Mesothelial cell of epicardium (in vitro differentiated cells): ENCODE data around the gene ARL5C. TPM values are rescaled to one million over a fixed set of nuclear protein-coding genes. Genes with fewer than 3 reads are reported as not detected.

Experiments
- DNase-seq, 2 experiments: peaks; one replicate each; pipeline ENCODE4 v3.0.0; 2021; ENCODE audit warnings: low spot score in 2 of 2; ENCODE audit not compliant: unreplicated experiment in 2 of 2
- H3K27ac Mint-ChIP-seq: 2 replicates; pipeline ENCODE4 v1.8.0; 2021; ENCODE audit warnings: mixed read lengths
- H3K27me3 Mint-ChIP-seq: 2 replicates; pipeline ENCODE4 v1.8.0; 2021; ENCODE audit warnings: low read depth, mixed read lengths
- H3K36me3 Mint-ChIP-seq: 2 replicates; pipeline ENCODE4 v1.8.0; 2021; ENCODE audit warnings: mixed read lengths
- H3K4me1 Mint-ChIP-seq: 2 replicates; pipeline ENCODE4 v1.8.0; 2021; ENCODE audit warnings: mixed read lengths
- H3K4me3 Mint-ChIP-seq: 2 replicates; pipeline ENCODE4 v1.8.0; 2021; ENCODE audit warnings: mild to moderate bottlenecking, moderate library complexity, mixed read lengths
- H3K9me3 Mint-ChIP-seq: 2 replicates; pipeline ENCODE4 v1.8.0; 2021; ENCODE audit warnings: mixed read lengths
- CTCF ChIP-seq: fragments of 200-600 bp; sonication (generic); IDR thresholded peaks from one replicate; pipeline ENCODE4 v1.5.0; 2021; ENCODE audit warnings: antibody characterized with exemption; ENCODE audit not compliant: unreplicated experiment
- total RNA-seq: library from RNA; stranded (reverse); gene quantifications from 3 replicates; pipeline ENCODE4 v1.2.1, GENCODE V29; 2021

ARL5C gene
- total RNA-seq, 1 donor from 2014 or later: not detected

- Mint-ChIP-seq H3K36me3 (peaks cover 19% of the 10 kb centered on the region), H3K9me3 (no peaks in the 10 kb centered on the region), H3K4me3 (no peak overlapping the region), H3K27me3 (no peaks in the 10 kb centered on the region), H3K27ac (no peak overlapping the region), H3K4me1 (no peaks in the 10 kb centered on the region)
- TF ChIP-seq CTCF: no peak
- no peak for DNase-seq
Measured at GRCh38 chr17:39183720-39184119, 17.8 kb upstream of the ARL5C start.

- TF ChIP-seq CTCF: no peak
- Mint-ChIP-seq H3K4me1 (no peaks in the 10 kb centered on the region), H3K27me3 (no peaks in the 10 kb centered on the region), H3K4me3 (no peak overlapping the region), H3K36me3 (peaks cover 19% of the 10 kb centered on the region), H3K27ac (no peak overlapping the region), H3K9me3 (no peaks in the 10 kb centered on the region)
- DNase-seq: no peak
Measured at GRCh38 chr17:39183045-39183444, 17.1 kb upstream of the ARL5C start.

GRCh38 chr17:39181303-39181702 is 15.3 kb upstream of the ARL5C start:
- Mint-ChIP-seq H3K9me3 (no peaks in the 10 kb centered on the region), H3K4me1 (no peaks in the 10 kb centered on the region), H3K36me3 (peaks cover 33% of the 10 kb centered on the region), H3K27ac (no peak overlapping the region), H3K4me3 (no peak overlapping the region), H3K27me3 (no peaks in the 10 kb centered on the region)
- DNase-seq: no peak
- no peak for TF ChIP-seq CTCF

GRCh38 chr17:39178536-39178935 is 12.6 kb upstream of the ARL5C start:
- no peak for DNase-seq
- no peaks in the 10 kb centered on the region for H3K27me3 Mint-ChIP-seq
- H3K9me3 Mint-ChIP-seq: no peaks in the 10 kb centered on the region
- H3K36me3 Mint-ChIP-seq: peaks cover 29% of the 10 kb centered on the region
- TF ChIP-seq CTCF: no peak
- no peak overlapping the region for H3K4me3 Mint-ChIP-seq
- H3K4me1 Mint-ChIP-seq: no peaks in the 10 kb centered on the region
- no peak overlapping the region for H3K27ac Mint-ChIP-seq

- no peak overlapping the region for H3K4me3 Mint-ChIP-seq
- DNase-seq: no peak
Measured at GRCh38 chr17:39177256-39177655, 11.3 kb upstream of the ARL5C start.

More at GRCh38 chr17:39177256-39177655, 11.3 kb upstream of the ARL5C start:
- TF ChIP-seq CTCF: no peak
- H3K27ac Mint-ChIP-seq: no peak overlapping the region
- H3K36me3 Mint-ChIP-seq: peaks cover 19% of the 10 kb centered on the region
- H3K27me3 Mint-ChIP-seq: no peaks in the 10 kb centered on the region
- H3K9me3 Mint-ChIP-seq: no peaks in the 10 kb centered on the region
- H3K4me1 Mint-ChIP-seq: no peaks in the 10 kb centered on the region
